ENCODE measurements around the gene LARGE1. TPM values are rescaled to one million over a fixed set of nuclear protein-coding genes. Genes with fewer than 3 reads are reported as not detected.

The LARGE1 gene
- total and polyA plus RNA-seq, 2 of the 4 experiments (the other 2 are of a cell fraction) = 6.2 to 12.4 TPM

GRCh38 chr22:33866511-33866910 is 53.8 kb downstream of the LARGE1 start (continued):
- TF ChIP-seq RFX5 (IDR thresholded peaks at IDR 0.05; ENCODE audit: low read depth, low read length) (no peak), CHD1 (IDR thresholded peaks at IDR 0.05; ENCODE audit: low read depth, low read length) (no peak), POLR2A (IDR thresholded peaks at IDR 0.05; ENCODE audit: low read depth, low read length) (no peak), MAZ (IDR thresholded peaks at IDR 0.05; ENCODE audit: borderline replicate concordance, low read depth, low read length) (no peak), CTCF (conservative IDR thresholded peaks at IDR 0.05; ENCODE audit: low read depth, low read length) (no peak)

GRCh38 chr22:33865996-33866395 is 54.3 kb downstream of the LARGE1 start:
- no peak overlapping the region for H3K23ac ChIP-seq (ENCODE audit: low read depth, low read length)
- TF ChIP-seq RCOR1 (IDR thresholded peaks at IDR 0.05; ENCODE audit: insufficient replicate concordance, low read length) = no peak
- in situ Hi-C loops (cut with MboI; ENCODE audit: low sequenced_read_pairs) = no loop called here
- H3K18ac ChIP-seq (ENCODE audit: low read depth, low read length) = no peak overlapping the region
- no peak overlapping the region for H2AFZ ChIP-seq (replicated peaks; ENCODE audit: low read length, poor library complexity)
- H3K27me3 ChIP-seq (ENCODE audit: control insufficient read depth, insufficient read depth, low read length) = no peaks in the 10 kb centered on the region
- no peak for DNase-seq
- H2BK20ac ChIP-seq (ENCODE audit: low read depth, low read length) = no peak overlapping the region
- no peak overlapping the region for H3K4me2 ChIP-seq (ENCODE audit: low read depth, low read length)
- peaks cover 21% of the 10 kb centered on the region for H3K4me1 ChIP-seq (ENCODE audit: control insufficient read depth, insufficient read depth, low read length)
- no peak overlapping the region for H3K27ac ChIP-seq (ENCODE audit: insufficient read depth, low read length)
- no peak overlapping the region for H3K56ac ChIP-seq (ENCODE audit: extremely low read depth, insufficient read depth, low read length)
- no peak overlapping the region for H4K91ac ChIP-seq (ENCODE audit: insufficient read depth, low read depth, low read length)
- H3K9me3 ChIP-seq (ENCODE audit: control insufficient read depth, insufficient read depth, low read length) = no peaks in the 10 kb centered on the region
- peaks cover 31 to 65% of the 10 kb centered on the region in 2 experiments for H3K79me1 ChIP-seq (ENCODE audit: low read depth in 1 of 2, low read length in 2 of 2)
- no TSS peak for BruUV-seq (replicated peaks)
- ATAC-seq (ENCODE audit: low read depth) = no peak
- no peak overlapping the region for H3K4me3 ChIP-seq (ENCODE audit: insufficient read depth, low read depth, low read length)
- dilution Hi-C loops (cut with HindIII; ENCODE audit: low sequenced_read_pairs, unreplicated experiment) = no loop called here
- H4K5ac ChIP-seq (ENCODE audit: low read depth, low read length) = no peak overlapping the region
- H4K8ac ChIP-seq (ENCODE audit: low read depth in 2 of 2, low read length in 2 of 2) = no peak overlapping the region
- ChIA-PET POLR2A (ENCODE audit: unreplicated experiment) (interaction anchor here (0.7 kb wide), 1 partner anchor 24 kb away, joined by 3 read pairs; no protein-coding TSS in a partner anchor), CTCF (interaction anchor here (0.6 kb wide), 1 partner anchor 22 kb away, joined by 4 read pairs; no protein-coding TSS in a partner anchor)
- no peak overlapping the region; the same call in 1 of the 2 replicates for H2AK5ac ChIP-seq (ENCODE audit: low read depth, low read length)
- H3K4ac ChIP-seq (ENCODE audit: low read depth, low read length) = no peak overlapping the region
- H2BK5ac ChIP-seq (ENCODE audit: low read depth, low read length, poor library complexity, severe bottlenecking) = no peak overlapping the region
- no peak overlapping the region for H2AK9ac ChIP-seq (replicated peaks; ENCODE audit: low read depth, low read length, poor library complexity)
- no peak overlapping the region for H3K14ac ChIP-seq (replicated peaks; ENCODE audit: low read depth, low read length)
- no peak overlapping the region for H3K9ac ChIP-seq (ENCODE audit: low read depth, low read length)
- WGBS, 2 experiments (ENCODE audit: extremely low coverage in 2 of 2, insufficient read length in 1 of 2) = no CpG with 5 or more reads among the region's 1 CpG
- H3K9me1 ChIP-seq (ENCODE audit: insufficient read depth, low read length) = peaks cover 15% of the 10 kb centered on the region
- intact Hi-C loops (cut with micrococcal nuclease) = no loop called here
- no peaks in the 10 kb centered on the region for H3K36me3 ChIP-seq (ENCODE audit: control insufficient read depth, insufficient read depth, low read length)
- no peak overlapping the region for H2BK15ac ChIP-seq (ENCODE audit: low read depth, low read length)
- H2BK120ac ChIP-seq (ENCODE audit: low read depth, low read length) = no peak overlapping the region
- peaks cover under 1% of the 10 kb centered on the region; the same call in 1 of the 2 replicates for H4K20me1 ChIP-seq (ENCODE audit: insufficient read depth, low read length)

All from IMR-90 (cell line).